ENCODE measurements around the gene ESAM.
"Not testable (repeated sequence)": the region's sequence is repeated elsewhere in the genome, so short reads cannot be mapped to it uniquely, and the experiment has no call there.

The ESAM gene

DNA sequence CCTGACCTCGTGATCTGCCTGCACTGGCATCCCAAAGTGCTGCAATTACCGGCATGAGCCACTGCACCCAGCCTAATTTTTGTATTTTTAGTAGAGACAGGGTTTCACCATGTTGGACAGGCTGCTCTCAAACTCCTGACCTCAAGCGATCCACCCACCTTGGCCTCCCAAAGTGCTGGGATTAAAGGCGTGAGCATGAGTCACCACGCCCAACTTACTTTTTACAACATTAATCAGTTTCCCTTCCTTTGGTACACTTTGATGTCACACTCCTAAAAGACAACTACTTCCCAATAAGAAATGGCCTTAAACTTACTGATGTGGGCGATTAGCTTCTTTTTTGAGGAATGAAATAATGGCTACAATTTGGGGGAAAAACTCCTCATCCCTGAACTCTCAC, 8.9 kb upstream of the ESAM start:
- DNase-seq: not testable (repeated sequence)

DNA sequence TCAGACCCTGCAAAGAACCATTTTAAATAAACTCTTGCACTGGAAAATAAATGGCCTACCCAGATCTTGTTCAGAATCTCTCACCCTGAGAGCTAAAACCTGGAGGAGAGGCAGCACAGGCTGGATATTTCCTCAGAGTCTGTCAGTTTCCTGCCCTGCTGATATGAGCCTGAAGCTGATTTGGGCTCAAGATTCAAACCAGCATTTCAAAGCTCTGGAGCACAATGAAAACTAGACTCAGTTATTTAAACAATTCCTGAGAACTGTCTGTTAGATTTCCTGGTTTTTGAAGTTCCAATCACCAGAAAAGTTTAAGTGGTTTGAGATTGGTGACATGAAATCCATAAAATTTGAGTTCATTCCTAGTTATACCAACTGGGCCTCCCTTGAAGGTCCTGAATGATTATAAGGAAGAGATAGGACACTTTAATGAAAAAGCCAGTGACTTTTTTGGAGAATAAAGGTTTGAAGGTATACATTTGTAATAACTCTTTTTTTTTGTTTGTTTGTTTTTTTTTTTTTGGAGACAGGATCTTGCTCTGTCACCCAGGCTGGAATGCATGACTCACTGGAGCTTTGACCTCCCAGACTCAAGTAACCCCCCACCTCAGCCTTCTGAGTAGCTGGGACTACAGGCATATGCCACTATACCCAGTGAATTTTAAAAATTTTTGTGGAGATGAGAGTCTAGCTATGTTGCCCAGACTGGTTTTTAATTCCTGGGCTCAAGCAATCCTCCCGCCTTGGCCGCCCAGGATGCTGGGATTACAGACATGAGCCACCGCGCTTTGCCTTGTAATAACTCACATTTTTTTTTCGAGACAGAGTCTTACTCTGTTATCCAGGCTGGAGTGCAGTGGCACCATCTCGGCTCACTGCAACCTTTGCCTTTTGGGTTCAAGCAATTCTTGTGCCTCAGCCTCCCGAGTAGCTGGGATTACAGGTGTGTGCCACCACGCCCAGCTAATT, 8.0 kb upstream of the ESAM start:
- DNase-seq: no peak

DNA sequence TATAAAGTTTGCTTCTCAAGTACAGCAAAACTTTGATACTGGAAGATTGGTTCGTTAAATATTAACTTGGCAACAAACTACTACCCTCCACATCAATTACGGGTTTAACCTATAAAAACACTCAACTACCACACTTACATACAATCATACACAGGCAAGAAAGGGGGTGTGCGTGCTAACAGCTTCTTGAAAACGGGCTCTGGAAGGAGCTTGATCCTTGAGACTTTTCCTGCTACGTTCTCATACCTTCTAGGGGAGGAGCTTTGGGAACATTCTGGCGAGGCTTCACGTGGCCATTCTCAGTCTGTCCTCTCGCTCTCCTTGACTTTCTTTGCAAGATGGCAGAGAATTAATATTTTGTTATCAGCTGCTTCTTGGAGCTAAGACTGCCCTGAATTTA, 6.8 kb upstream of the ESAM start:
- DNase-seq: no peak

DNA sequence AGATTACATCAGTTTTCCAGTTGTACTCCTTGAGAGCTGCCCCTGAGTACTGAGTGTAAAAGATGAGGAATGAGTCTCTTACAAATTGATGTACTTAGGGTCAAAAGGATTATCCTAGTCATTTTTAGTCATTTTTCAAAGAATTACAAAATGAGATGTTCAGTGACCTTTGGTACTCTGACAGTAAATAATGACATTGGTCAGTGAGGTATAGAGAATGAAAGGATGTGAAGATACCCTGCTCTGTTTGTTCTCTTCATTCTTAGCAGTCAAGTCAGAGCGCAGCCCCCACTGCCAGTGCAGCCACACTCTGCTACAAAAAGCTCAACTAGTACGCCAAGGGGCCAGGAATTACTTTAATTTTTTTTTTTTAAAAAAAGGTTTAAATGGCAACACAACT, 4.1 kb upstream of the ESAM start:
- DNase-seq: no peak

DNA sequence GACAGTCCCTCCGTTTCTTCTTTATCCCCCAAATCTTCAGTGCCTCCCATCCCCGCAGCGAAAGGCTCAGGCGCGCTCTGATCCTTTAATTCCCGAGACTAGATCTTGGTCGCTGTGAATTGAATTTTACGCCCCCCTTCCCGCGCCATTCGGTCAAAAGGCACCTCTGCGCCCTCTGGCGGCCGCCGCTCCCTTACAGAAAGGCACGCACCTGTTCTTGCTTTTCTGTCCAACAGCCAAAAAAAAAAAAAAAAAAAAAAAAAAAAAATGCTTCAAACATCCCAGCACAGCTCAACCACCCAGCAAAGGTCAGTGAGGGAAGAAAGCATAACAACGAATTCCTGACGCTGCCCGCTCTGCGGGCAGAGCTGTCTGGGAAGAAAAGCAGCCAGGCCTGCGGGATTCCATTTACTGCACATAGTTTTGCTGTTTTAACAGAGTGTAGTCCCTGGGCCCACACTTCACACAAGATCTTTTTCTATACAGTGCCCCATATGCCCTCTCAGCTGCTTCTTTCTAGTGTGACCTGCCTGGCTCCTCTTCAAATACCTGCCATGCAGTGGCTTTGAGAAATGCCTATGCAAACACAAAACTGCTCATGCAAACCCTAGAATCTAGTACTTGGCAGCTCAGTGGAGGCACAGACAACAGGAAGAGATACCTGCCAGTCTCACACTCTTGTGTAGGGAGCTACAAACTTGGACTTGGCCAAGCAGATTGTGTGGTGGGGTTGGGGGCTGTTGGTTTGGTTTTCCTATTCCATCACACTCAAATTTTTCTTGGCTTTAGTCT, 1.3 kb upstream of the ESAM start:
- peak; percentile 89 for DNase-seq

DNA sequence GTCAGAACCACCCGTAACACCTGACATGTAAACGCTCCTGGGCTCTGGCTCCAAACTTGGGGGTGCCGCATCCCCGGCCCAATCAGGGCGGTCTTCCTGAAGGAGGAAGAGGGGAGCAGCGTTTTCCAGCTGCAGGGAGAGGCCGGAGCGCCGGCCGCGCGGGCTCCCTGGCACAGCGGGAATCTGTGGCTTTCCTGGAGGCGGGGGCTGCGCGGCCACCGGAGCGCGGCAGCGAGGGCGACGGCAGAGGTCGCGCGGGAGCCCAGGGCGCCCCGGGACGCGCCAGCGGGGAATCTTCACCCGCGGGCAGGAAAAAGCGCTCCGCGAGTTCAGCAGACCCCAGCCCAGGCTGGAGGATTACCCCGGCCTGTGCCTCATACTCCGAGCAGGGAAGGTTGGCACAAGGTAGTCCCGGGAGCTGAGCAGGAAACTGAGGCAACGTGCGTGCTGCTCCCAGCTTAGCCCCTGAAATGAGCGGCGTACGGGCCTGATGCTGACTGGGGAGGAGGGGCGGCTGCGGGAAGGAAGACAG, 600 bp upstream of the ESAM start:
- DNase-seq: no peak

DNA sequence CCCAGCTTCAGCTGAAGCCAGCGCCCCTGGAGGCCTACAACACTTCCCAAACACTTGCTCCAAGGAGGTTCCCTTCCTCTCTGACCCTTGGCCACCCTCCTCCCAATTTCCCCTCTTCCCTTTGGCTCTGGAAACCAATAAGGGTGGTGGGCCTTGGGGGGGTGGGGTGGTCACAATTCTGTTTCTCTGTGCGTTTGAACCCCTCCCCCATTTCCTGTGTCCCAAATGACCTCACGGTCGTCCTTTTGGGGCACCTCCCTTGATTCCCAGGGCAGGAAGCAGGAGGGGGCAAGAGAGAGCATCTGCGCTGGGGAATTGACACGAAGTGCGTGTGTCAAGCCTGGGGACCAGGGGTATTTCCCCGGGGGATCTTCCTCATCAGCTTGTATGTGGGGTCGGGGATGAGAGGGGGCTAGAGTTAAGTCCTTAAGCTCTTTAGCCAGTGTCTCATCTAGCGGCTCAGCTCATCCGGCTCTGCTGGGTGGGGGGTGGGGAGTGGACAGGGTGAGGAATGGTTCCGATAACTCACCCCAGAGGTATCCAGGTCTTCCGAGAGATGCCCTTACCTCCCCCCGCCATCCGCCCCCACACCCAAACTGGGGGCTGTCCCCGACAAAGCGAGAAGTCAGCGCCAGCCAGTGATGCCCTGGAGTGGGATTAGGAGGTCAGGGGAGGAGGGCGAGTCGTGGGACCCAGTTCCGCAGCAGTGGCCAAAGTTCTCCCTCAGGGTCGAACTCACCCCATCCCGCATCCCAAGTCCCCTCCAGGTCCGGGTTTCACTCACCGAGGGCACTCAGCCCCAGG, 587 bp downstream of the ESAM start:
- DNase-seq: no peak

DNA sequence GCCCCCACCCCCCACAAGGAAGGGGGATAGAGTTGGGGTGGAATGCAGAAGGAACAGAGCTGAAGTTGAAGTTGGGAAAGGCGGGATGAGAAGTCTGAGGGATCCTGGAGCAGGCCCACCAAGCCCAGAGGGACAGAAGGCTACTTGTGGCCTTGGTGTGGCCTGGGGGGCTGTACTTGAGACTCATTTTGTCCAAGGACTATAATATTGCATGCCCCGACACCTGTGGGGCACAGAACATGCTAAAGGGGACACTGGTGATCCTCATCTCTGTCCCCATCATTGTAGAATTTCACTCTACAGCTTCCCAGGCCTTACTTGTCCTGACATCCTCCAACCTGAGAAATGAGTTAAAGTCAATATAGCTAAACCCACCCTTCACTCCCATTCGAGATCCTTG, 1.3 kb downstream of the ESAM start:
- DNase-seq: no peak

DNA sequence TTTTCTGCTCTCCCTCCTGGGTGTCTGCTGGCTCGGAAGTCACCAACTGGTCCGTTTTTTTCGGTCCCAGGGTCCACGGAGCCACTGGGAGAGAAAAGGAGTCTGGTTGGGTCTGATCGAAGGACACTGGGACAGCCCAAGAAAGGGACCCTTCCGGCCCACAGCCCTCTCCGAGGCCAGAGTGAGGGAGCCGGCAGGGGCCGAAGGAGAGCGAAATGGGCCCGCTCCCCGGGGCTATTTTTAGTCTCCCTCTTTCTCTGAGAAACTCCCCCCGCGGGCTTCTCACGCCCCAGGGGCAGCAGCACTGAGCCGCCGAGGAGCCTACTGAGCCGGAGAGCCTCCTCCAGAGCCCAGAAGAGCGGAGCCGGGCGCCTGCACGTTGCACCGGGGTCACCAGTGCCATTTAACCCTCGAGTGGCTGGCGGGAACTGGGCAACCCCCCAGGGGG, 1.9 kb downstream of the ESAM start:
- DNase-seq: no peak

DNA sequence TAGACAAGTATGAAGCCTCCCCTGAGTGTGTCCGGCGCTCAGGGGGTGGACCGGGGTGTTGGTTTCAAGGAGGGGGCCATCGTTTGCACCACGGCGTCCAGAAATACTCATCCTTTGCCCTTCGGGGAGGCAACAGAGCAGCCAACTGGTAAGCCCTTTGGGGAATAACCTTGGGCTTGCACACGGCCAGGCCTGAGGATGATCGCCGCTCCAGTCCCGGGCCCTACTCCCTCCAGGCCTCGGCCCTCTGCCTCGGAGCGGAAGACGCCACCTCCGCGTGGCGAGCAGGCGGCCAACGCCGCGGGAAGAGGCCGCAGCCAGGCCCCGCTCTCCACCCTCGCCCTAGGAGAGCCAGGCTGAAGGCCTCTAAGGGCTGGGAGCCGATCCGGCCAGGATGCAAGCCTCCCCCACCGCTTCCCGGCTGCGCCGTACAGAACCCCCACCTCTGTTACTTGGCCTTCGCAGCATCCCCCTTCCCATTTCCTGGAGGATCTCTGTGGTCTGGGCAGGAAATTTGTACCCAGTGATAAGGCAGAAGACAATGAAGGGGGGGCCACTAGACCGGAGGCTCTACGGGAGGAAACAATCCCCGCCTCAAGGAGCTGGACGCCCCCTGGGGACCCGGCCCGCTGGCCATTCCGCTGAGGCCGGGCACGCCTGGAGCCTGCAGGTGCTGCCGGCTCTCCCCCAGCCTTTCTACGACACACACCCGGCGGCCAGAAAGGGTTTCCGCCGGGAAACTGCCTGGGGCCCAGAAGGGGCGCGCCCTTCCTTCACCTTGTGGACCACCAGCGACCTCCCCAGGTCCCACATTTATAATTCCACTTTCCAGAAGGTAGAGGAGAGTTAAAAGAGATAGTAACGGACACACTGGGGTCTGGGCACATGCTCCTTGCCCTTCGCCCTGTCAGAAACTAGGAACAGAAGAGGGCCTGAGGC, 2.6 kb downstream of the ESAM start:
- DNase-seq: no peak

DNA sequence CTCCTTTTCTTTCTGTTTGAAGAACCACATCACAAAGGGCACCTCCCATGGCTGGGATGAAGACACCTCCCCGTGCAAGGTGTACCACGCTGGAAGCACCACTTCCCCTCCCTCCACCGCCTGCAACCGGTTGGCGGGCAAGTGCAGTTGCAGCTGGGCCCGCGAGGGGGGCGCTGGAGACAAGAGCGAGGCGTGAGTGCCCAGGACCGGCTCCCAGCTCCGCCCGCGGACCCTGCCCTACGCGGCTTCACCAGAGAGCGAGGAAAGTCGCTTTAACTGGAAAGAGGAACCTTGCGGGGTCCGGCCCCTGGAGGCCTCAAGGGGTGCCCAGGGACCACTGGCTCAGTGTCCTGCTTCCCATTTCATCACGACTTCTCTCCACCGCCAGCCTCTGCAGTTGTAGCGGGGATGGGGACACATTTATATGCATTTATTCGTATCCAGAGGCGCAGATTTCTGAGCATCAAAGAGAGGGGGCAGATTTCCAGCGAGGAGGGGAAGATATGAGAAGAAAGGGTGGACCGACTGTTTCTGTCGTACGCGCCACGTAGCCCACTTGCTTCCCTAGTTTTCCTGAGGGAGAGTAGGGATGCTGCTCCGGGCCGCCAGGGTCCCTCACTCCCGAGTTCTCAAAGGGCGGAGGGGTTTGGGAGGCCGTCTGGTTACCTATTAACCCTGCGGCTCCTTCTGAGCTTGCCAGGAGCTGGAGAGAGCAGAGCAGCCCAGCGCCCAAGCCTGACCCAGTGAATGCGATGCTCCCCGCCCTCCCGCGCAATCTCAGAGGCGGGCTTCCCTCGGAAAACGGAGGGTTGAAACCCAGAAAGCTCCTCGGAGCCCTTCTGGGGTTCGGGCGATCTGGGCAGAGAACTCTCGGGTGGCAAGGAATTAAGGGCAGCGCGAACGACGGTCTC, 3.5 kb downstream of the ESAM start:
- peak; percentile 73 for DNase-seq

DNA sequence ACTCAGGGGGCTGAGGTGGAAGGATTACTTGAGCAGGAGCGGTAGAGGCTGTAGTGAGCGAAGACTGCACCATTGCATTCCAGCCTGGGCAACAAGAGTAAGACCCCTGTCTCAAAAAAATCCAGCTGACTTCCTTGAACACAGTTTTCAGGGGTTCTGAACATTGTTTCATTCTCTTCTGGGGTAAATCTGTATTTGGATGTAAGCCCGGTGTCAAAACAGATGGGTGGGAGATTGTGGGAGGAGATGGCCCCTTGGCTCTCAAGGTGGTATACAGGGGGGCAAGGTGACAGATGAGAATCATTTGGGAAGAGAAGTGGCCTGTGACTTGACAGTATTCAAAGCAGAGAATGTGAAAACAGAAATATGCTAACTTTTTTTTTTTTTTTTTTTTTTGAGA, 4.8 kb downstream of the ESAM start:
- no peak for DNase-seq

DNA sequence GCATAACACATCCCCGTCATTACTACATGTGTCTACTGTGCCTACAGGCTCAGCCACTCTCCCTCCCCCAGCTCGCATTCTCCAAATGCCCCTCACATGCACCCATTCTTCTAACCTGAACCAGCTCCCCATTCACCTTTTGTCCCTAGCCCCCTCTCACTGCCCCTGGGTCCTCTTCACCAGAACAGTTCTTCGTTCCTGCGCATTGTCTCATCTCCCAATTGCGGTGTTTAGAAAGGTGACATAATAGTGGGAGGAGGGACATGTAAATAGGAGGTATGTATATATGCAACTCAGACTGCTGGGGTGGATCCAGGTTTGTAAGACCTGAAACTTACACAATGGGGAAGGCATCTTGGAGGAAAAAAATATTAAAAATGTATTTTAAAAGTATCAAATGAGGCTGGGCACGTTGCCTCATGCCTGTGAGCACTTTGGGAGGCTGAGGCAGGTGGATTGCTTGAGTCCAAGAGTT, 5.3 kb downstream of the ESAM start:
- DNase-seq: no peak

DNA sequence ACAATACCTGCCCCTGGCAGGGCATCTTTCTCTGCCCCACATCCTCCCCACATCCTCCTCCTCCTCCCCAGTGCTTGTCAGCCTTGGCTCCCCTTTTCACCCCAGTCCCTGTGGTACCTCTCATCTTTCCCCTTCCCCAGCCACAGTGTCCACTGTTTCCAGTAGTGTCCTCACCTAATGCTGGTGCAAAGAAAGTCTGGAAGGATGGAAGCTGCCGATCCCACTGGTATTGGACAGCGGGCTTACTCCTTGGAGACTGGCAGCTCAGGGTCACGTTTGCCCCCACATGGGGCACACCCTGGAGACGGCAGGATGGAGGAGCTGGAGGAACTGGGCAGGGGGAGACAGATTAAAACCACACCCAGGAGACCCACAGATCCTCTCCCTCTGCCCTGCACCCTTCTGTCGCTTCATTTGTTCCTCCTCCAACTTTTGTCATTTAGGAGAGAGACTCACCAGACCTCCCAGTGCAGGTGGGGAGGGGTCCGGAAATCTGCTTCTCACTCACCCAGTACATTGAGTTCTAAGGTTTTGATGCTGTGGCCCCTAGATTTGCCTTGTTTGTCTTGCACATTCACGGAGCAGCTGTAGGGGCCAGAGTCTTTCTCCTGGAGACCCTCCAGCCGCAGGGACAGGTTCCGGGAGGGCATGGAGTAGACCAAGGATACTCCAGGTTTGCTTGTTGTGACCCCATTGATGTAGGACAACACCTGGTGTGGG, 5.9 kb downstream of the ESAM start:
- no peak for DNase-seq

DNA sequence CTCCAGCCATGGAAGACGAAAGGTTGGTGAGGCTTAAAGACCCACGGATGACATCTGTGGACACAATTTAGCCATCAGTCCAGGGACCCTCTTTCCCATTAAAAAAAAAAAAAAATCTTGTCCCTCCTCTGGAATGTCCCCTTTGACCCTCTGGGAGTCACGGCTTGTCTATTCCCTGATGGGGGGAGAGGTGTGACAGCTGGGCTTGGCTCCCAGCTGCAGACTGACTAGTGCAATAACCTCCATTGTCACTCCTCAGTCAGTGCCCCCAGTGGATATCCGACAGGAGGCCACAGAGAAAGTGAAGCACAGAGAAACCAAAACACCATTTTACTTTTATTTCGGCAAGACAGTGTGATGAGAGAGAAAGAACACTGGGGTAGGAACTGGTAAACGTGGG, 7.4 kb downstream of the ESAM start:
- no peak for DNase-seq

DNA sequence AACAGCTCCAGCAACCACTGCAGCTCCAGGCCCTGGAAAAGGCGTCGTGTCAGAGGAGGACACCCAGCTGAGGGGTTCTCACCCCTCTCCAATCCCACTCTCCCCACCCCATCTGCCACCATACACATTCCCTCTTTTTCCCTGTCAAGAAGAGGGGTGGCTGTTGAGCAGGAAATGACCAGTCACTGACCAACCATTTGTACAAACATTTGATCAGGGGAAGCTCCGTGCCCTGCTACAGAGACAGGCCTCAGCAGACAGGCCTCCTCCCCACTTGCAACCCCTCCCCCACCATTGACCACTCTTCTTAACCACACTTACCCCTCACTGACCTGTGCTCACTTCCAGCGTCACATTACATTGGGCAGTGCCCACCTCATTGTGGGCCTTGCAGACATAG, 7.8 kb downstream of the ESAM start:
- no peak for DNase-seq

DNA sequence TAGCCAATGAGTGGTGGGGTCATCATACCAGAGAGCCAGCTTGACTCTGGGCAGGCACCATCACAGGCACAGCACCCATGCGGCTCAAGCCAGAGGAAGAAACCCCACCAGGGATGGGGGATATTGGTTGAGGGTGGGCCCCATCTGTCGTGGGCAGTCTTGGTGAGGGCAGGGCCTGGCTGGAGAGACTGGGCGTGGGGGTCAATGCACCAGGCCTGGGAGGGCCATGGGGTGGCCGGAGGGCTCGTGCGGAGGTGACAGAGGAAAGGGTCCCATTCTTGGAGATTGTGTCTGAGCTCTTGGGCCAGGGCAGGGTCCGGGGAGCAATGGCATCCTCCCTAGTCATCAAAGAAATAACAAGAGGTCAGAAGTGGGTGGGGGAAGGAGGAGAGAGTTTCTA, 8.5 kb downstream of the ESAM start:
- DNase-seq: no peak

DNA sequence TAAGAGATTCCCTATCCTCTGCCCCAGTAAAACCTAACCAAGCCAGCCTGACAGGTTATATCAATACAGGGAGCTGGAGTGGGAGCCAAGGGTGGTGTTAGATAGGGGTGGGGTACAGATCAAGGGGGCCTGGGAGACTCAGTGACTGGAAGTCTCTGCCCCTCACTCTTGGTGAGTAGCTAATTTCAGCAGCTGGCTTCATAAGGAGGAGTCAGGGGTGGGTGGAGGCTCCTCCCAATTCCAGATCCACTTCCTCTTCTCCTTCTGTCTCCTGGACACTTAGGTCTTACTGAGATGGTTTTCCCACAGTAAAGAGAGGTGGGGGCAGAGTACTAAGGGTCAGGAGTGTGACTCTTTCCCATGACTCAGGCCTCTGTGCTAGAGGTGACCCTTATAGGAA, 8.9 kb downstream of the ESAM start:
- DNase-seq: no peak

DNA sequence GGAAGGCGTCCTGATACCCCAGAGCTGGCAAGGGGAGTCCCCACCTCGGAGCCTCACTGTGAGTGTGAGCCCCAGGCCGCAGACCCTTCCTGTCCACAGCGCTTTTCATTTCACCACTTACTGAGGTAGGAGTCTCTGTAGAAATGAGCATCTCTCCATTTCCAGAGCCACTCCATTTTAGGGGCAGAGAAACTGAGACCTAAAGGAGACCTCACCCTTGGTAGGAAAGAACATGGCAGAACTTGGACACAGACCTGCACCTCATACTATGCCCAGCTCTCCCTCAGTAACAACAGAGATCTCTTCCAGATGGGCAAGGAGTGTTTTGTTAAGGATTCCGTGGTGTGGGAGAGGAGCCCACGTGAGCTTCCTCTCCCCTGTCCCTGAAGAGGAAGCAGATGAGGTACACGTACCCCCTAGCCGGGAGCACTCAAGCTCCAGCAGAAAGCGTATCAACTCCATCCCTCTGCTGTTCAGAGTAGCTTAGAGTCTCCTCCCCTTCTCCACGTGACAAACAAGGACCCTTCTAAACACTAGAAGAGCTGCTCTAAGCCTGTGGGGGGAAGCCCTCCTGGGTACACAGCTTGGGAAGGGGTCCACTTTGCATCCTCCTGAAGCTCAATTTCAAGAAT, 9.5 kb downstream of the ESAM start:
- no peak for DNase-seq

All from activated T-cell treated with anti-CD3 and anti-CD28 coated beads, Interleukin-2, amount 50 U/mL, for 1 hour (primary cell).